Measurements from ENCODE around the gene PPP2R1B. TPM values are rescaled to one million over a fixed set of nuclear protein-coding genes. Genes with fewer than 3 reads are reported as not detected.

The PPP2R1B gene
- total and polyA plus RNA-seq, 8 donors = 12.6 to 50.1 (median 31.3) TPM

- H3K27me3 ChIP-seq = no peaks in the 10 kb centered on the region
- H3K4me1 ChIP-seq = peaks cover 4 to 21% (median 16%) of the 10 kb centered on the region in 3 donors
- H3K27ac ChIP-seq = no peak overlapping the region
- DNase-seq = no peak
- H3K9me3 ChIP-seq = no peaks in the 10 kb centered on the region
- H3K4me3 ChIP-seq = no peak overlapping the region
- ATAC-seq = no peak
- FAIRE-seq = no peak
- intact Hi-C loops (cut with DNase I) = no loop called here
- H3K36me3 ChIP-seq = peaks cover 0 to 34% (median 27%) of the 10 kb centered on the region in 3 donors
- 95 to 100% methylated on average over 2 of the region's 2 CpGs for WGBS, 2 donors
- TF ChIP-seq, protein P1, sequence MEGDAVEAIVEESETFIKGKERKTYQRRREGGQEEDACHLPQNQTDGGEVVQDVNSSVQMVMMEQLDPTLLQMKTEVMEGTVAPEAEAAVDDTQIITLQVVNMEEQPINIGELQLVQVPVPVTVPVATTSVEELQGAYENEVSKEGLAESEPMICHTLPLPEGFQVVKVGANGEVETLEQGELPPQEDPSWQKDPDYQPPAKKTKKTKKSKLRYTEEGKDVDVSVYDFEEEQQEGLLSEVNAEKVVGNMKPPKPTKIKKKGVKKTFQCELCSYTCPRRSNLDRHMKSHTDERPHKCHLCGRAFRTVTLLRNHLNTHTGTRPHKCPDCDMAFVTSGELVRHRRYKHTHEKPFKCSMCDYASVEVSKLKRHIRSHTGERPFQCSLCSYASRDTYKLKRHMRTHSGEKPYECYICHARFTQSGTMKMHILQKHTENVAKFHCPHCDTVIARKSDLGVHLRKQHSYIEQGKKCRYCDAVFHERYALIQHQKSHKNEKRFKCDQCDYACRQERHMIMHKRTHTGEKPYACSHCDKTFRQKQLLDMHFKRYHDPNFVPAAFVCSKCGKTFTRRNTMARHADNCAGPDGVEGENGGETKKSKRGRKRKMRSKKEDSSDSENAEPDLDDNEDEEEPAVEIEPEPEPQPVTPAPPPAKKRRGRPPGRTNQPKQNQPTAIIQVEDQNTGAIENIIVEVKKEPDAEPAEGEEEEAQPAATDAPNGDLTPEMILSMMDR (IDR thresholded peaks at IDR 0.05) = no peak
Observed at GRCh38 chr11:111739299-111739698, 26.9 kb downstream of the PPP2R1B start.

GRCh38 chr11:111737444-111738210 is 28.6 kb downstream of the PPP2R1B start:
- H3K4me1 ChIP-seq = peaks cover 15 to 36% (median 31%) of the 10 kb centered on the region in 3 donors
- H3K27ac ChIP-seq = peak overlapping the region in 2 of 4 donors; percentile 53 to 78
- ATAC-seq = no peak
- peak in 1 of 6 donors; percentile 26 for DNase-seq
- TF ChIP-seq, protein P1 (IDR thresholded peaks at IDR 0.05) = no peak
- H3K4me3 ChIP-seq = no peak overlapping the region
- H3K36me3 ChIP-seq = peaks cover 0 to 18% (median 13%) of the 10 kb centered on the region in 3 donors
- no peak for FAIRE-seq
- intact Hi-C loops (cut with DNase I) = no loop called here
- 77 to 82% methylated on average over 14 of the region's 14 CpGs for WGBS, 2 donors
- H3K9me3 ChIP-seq = no peaks in the 10 kb centered on the region
- H3K27me3 ChIP-seq = no peaks in the 10 kb centered on the region

DNA sequence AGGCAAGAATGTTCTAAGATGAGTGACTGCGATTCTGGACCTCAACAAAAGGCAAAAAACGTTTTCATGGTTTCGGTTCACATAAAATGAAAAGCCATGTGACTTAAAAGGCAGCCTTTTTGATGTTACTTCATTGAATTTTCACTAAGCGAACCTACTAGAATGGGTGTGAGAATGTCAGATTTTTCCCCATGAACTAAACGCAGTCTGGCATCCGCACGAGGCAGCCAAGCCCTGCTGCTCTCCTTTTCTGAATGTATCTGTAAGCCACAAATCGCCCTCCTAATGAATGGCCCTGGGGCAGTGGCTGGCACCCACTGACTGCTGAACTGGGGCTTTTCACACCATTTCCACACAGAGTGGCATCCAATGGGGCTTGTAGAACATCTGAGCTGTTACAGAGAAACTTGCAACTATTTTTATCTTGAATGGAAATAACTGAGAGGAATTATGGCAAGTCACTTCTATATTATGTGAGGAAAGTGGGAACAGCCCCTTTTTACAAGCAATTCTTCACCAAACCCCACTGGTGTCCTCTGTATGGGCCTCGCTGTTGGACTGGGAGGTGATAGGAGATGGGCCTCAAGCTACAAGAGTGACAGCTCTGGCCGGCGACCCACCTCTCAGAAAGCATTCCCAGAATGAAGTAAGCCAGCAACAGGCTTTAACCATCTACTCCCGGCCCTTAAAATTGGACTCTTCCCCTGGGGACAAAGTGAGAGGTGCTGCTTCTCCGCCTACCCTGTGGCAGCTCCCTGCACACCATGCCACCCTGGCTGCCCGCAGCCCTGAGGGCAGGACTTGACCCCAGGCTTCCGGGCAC is 29.4 kb downstream of the PPP2R1B start:
- Histone ChIP-seq H3K36me3 (peaks cover 0 to 14% (median 9%) of the 10 kb centered on the region in 3 donors), H3K27me3 (no peaks in the 10 kb centered on the region), H3K9me3 (no peaks in the 10 kb centered on the region), H3K27ac (peak overlapping the region; percentile 31 to 86 (median 60)), H3K4me3 (no peak overlapping the region), H3K4me1 (peaks cover 20 to 43% (median 36%) of the 10 kb centered on the region in 3 donors)
- no peak for ATAC-seq
- TF ChIP-seq, protein P1 (IDR thresholded peaks at IDR 0.05) = no peak
- WGBS, 2 donors = 90% methylated on average over 15 of the region's 15 CpGs
- intact Hi-C loops (cut with DNase I) = no loop called here
- DNase-seq = no peak
- no peak for FAIRE-seq

- H3K4me3 ChIP-seq = no peak overlapping the region
- TF ChIP-seq, protein P1 (IDR thresholded peaks at IDR 0.05) = no peak
- ATAC-seq (no peak), FAIRE-seq (no peak), DNase-seq (peak in 1 of 6 donors; percentile 33)
- no peaks in the 10 kb centered on the region for H3K27me3 ChIP-seq
- 83 to 84% methylated on average over 11 of the region's 11 CpGs for WGBS, 2 donors
- H3K4me1 ChIP-seq = peaks cover 21 to 49% (median 41%) of the 10 kb centered on the region in 3 donors
- peaks cover 0 to 7% (median 6%) of the 10 kb centered on the region in 3 donors for H3K36me3 ChIP-seq
- intact Hi-C loops (cut with DNase I) = no loop called here
- H3K27ac ChIP-seq = peak overlapping the region; percentile 31 to 86 (median 60)
- H3K9me3 ChIP-seq = no peaks in the 10 kb centered on the region
Observed at GRCh38 chr11:111736181-111736590, 30.0 kb downstream of the PPP2R1B start.
